ENCODE measurements around the gene PPARGC1A.

PPARGC1A gene

DNA sequence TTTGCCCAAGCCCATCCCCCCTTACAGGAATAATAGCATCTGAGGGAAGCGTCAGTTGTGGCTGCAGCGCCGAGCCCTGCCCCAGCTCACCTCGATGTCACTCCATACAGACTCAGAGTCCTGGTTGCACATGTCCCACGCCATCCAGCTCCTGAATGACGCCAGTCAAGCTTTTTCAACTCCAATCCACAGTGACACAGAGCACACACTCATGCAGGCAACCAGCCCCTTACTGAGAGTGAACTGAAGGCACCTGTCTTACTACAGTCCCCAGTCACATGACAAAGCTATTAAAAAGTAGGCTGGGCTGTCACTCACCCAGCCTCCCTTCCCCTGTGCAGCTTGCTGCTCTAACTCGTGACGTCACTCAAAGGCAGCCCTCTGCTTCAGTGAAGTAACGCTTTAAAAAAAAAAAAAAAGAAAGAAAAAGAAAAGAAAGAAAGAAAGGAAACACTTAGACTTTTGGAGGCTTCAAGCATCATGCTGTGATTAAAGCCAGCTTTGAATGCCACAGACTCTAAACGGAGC, at the start of gene PPARGC1A:
Gene PPARGC1A (minus strand): TSS at position 234 of the 528 bp plus-strand sequence. CDS start 90 bp downstream, at position 144.
- DNase-seq: no peak

DNA sequence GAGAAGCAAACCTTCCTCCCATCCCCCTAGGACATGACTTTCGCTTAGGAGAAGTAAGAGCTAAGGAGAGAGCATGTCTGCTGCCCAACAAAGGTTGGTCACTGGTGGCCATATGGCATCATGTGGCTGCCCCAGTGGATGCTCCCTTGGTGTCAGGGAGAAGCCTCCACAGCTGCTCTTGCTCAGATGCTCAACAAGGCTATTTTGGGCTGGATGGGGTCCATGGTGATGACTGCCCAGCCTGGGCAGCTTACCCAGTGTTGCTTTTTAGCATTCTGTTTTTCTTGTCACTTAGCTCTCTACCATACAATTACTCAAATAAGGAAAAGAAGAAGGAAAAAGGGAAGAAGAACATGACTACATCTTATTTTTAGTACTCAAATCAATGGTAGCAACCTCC, 48.9 kb upstream of the PPARGC1A start:
- DNase-seq: no peak

DNA sequence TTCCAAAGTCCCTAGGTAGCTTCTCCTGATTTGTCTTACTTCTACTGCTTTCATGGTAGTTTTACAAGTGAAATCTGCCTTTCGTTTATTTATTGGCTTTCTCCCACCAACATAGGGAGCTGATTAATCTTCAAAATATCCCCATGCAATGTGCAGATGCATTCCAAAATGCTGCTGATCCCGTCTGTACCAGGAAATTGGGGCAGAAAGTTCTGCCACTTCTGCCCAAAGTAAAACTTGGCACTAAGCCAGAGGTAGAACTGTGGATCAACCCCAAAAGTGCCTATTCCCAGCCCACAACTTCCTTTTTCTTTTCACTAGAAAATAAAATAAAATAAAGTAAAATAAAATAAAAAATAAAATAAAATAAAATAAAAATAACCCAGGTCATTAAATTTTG, 47.3 kb upstream of the PPARGC1A start:
- DNase-seq: no peak

DNA sequence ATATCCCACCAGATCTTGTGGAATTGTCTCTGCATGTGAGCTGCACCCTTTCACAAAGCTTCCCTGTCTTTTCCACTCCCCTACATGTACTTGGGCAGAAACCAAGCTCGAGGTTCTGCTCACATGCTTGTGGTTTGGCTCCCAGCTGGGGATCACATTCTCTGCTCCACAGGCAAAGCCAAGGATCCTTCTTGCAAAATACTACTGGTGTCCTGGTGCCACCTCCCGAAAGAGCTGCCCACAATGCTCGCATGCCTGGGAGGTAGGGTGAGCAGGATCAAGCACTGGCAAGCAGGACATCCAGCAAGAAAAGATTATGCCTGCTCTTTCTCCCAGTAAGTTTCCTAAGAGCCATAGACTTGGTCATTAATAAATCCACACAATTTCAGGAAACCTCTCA, 45.1 kb upstream of the PPARGC1A start:
- DNase-seq: no peak

- DNase-seq: no peak
Observed at GRCh38 chr4:23934223-23934622, 44.4 kb upstream of the PPARGC1A start.

DNA sequence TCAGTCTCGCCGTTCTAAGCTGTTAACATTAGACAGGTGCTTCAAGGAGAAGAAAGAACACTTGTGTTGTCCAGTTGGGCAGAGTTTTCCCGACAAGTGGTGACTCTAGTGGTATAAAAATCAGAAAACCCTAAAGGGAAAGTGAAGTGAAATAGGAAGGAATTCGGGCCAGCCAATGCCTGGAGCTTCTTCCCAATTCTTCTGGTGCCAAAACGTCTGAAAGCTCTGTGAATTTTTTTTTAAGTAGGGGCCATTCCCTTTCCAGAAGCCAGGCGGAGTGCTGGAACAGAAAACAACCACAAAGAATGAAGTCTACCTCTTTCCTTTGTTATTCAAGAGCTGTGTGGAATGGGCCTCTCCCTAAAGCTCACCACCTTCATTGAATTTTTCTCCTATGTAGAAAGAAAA, 43.1 kb upstream of the PPARGC1A start:
- DNase-seq: no peak

DNA sequence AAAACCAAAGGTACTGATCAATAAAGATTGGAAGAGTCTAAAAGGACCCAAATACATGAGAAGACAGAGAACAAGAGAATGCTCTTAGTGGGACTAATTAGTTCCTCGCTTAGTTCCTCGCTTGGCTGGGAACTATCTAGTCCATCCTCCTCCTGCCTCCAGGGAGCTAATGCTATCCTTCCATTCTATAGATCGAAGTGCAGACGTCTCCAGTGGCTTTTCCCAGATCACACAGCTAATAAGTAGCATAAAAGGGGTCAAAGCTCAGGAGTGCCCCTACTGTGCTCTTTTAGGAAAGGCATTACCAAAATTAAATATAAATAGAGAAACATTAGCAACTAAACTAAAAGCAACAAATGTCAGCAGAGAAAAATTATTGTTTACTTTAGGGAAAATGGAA, 42.3 kb upstream of the PPARGC1A start:
- no peak for DNase-seq

GRCh38 chr4:23931489-23931830, 41.6 kb upstream of the PPARGC1A start:
- no peak for DNase-seq

DNA sequence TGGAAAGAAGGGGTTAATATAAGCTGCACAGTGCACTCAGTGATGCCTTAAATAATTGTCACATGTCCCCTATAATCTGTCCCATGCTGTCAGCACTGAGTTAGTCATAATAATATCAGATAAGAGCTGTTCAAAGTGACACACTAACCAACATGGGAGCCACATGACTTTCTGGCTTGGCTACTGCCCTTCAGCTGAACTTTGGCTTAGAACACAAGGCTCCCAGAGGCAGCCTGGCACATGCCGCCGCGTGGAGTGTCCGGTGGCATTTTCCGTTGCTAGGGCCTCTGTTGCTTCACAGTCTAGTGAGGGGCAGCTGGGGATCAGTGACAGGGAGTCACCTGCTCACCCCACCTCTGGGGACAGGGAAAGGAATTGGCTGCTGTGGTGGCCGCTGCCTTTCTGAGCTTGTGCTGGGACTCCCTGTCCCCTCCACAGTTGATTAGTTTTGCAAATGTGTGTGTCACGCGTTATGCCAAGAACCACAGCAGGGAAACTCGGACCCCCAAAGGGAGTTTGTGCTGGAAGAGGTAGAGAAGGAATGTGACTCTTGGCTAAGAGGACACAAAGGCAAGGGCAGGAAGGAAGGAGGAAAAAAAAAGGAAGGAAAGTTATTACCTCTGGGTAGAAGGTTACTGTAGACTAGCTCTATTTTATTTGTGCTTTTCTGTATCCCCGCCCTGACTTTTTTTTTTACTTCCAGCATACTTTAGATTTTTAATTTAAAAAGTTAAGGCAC, 41.1 kb upstream of the PPARGC1A start:
- no peak for DNase-seq

DNA sequence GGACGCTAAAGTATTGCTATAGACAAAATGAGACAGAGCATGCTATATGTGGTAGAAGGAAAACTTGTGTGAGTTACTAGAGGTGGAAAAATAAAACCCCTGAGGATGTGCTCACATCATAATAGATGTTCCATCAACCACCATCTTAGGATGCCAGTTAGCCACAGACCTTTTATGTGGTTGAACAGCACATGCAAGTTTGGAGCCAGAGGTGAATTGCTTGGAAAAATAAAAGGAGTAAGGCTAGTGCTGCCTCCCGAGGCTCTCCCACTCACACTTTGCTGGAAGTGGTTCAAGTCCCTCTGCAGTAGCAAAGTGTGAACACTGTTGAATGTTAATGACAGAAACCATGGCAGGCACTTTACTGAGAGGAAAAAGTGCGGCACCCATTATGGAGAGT, 39.4 kb upstream of the PPARGC1A start:
- no peak for DNase-seq

DNA sequence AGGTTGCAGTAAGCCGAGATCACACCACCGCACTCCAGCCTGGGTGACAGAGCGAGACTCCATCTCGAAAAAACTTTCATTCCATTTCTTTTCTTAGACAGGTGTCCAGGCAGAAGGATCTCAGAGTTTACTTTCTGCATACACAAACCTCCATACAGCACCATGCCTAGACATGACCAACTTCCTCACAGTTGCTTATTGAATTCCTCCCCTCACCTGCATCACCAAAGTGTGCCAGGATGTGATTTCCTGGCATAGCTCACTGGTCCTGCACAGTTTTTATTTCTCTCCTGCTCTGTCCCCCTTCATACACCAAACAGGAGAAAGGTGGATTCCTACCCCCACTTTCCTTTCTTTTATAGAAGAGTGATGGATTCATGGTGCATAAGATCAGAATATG, 34.7 kb upstream of the PPARGC1A start:
- DNase-seq: no peak

GRCh38 chr4:23923840-23924239, 34.0 kb upstream of the PPARGC1A start:
- DNase-seq: no peak

DNA sequence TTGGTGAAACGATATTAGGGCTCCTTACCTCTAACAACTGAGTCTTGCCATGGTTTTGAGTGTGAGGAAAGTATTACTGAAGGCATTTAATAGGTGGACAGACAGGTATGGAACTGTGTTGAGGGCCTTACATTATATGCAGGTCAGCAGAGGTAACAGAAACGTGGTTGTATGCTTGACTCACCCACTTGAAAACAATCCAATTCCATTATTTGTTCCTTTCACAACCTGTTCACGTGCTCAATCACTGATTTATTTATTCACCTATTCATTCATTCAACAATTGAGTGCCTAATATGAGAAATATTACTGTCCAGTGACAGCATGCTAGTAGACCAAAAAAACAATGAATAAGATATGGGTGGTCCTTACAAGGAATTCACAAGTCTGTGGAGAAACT, 33.3 kb upstream of the PPARGC1A start:
- no peak for DNase-seq

DNA sequence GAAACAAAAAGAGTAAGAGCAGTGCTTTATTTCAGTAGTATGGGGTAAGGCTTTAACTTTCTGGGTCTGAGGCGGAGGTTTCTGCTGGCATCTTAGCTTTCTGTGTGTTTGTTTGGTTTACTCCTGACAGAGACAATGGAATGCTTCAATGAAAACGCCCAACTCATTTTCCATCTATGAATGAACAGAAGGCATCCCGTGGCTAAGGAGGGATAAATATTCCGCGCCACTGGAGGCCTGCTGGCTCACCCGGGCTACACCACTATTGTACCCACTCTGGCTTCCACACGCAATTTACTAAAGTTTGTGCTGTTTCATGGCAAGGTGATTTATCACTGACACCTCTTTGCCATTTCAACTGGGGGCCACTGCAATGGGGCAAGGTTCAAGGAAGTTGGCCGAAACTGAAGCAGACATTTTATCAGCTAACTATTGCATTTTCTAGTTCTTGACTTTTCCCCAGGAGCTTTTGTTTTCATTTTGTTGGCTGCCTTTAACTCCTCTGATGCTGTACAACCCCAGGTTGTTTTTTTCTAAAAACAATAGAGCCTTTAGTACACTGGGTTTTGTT, 32.8 kb upstream of the PPARGC1A start:
- no peak for DNase-seq

DNA sequence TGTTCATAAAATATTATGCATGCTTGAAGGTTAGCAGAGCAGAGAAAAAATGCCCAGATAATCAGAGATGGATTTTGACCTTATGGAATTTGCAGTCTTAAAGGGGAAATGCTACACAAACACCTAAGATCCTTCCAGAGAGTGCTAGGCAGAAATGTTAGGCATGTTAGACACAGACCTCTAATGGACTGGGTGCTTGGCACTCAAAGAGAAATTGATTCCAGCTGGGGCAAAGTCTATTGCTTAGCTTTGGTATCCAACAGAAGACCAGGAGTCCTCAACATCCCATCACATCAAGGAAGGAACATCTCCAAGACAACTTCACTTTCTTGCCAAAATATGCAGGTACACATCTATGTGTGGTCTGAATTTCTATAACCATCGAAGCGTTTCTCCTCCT, 32.2 kb upstream of the PPARGC1A start:
- DNase-seq: no peak

GRCh38 chr4:23921447-23921845, 31.6 kb upstream of the PPARGC1A start:
- DNase-seq: no peak

DNA sequence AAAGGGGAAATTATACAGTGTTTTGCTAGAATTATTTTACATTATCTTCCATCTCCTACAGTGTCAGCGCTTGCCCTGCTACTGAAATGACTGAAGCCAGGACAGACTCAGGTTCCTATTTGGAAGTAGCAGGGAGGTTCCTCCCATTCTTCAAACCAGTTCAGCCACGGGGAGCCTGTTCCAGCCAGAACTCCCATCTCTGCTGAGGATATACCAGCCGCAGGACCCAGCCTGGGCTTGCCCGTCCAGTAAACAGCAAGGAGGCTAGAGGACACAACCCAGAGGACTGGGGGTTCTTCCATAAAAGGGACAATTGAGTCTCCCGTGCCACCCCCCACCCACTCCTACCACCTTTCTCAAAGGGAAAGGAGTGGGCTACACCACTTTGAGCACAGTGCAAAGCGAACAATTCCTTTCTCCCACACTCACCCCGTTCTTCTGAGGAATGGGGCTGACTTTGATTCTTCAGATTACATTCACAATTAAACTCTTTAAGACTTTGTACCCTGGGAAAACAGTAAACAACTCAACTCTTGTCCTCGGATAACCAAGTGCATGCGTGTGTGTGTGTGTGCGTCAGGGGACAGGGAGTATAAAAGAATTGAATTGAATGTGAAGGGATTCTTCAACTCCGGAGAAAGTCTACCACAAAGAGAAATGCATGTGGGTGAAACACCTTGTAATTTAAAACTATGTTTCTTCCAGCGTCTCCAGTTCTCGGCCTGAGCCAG, 31.0 kb upstream of the PPARGC1A start:
- no peak for DNase-seq

GRCh38 chr4:23920296-23920695, 30.4 kb upstream of the PPARGC1A start:
- DNase-seq: no peak

DNA sequence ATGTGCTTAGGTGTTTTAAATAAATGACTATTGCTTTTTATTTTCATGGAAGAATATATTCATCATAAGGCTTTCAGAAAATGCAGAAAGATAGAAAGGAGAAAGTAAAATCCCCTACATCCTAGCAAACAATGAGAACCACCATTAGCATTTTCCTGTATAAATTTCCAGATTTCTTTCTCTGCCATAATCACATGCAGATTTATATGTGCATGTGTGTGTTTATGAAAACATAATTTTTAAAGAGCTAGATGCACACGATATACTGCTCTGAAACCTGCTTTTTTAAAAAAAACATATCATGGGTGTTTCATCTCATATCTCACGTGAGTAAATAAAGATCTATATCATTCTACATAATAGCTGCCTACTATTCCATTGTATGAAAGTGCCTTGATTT, 26.4 kb upstream of the PPARGC1A start:
- no peak for DNase-seq

GRCh38 chr4:23915459-23916132, 25.7 kb upstream of the PPARGC1A start:
- no peak for DNase-seq

DNA sequence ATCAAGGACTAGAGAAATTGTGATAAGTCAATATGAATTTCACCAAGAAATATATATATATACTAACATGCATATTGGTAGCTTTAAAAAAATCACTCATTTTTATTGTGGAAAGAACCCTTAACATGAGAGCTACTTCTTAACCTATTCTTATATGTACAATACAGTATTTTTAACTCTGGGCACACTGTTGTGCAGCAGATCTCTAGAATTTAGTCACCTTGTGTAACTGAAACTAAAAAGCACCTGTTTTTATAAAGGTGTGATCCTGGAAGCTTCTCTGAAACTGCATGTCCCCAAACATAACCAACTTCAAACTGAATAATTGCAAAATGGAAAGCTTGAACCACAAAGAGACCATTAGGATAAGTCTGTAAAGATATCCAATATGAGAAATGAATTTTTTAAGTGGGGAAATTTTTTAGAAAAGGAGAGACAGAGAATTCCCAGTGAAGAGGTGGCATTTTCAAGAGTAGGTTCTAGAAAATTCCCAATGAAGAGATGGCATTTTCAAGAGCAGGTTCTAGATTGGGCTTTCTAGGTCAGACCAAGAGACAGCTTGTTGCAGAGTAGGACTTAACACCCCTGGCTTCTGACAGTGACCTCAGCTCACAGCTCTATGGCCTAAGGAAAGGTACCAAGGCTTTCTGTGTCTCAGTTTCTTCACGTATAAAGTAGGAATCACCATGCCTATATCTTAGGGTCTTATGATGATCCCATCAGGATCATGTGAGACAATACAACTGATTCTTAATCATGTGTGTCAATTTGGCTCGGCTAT, 22.0 kb upstream of the PPARGC1A start:
- DNase-seq: no peak

GRCh38 chr4:23909671-23910070, 19.8 kb upstream of the PPARGC1A start:
- no peak for DNase-seq

GRCh38 chr4:23906839-23907238, 17.0 kb upstream of the PPARGC1A start:
- no peak for DNase-seq
